Measurements from ENCODE around the gene ZBTB49. TPM values are rescaled to one million over a fixed set of nuclear protein-coding genes. Genes with fewer than 3 reads are reported as not detected.
"Not testable (repeated sequence)": the region's sequence is repeated elsewhere in the genome, so short reads cannot be mapped to it uniquely, and the experiment has no call there.

ZBTB49 gene
- total RNA-seq, 1 donor: 6.2 TPM

- H3K4me3 ChIP-seq (ENCODE audit: insufficient read depth, low read length): no peak overlapping the region
- H3K27me3 ChIP-seq (ENCODE audit: insufficient read depth, low read length): peaks cover 14% of the 10 kb centered on the region
- H3K4me1 ChIP-seq (ENCODE audit: insufficient read depth, low read length): no peaks in the 10 kb centered on the region
- H3K4me2 ChIP-seq (ENCODE audit: insufficient read depth, low read length): no peak overlapping the region
- H3K9me3 ChIP-seq (ENCODE audit: low read depth, low read length): no peaks in the 10 kb centered on the region
- DNase-seq (ENCODE audit: insufficient read length, low spot score, missing footprints): no peak
- H4K20me1 ChIP-seq (ENCODE audit: insufficient read depth, low read length): no peaks in the 10 kb centered on the region
- H2AFZ ChIP-seq (ENCODE audit: low read length): no peak overlapping the region
- no peaks in the 10 kb centered on the region for H3K79me2 ChIP-seq (ENCODE audit: insufficient read depth, low read length)
- no peak overlapping the region for H3K27ac ChIP-seq (ENCODE audit: low read depth, low read length)
- TF ChIP-seq, protein P1, sequence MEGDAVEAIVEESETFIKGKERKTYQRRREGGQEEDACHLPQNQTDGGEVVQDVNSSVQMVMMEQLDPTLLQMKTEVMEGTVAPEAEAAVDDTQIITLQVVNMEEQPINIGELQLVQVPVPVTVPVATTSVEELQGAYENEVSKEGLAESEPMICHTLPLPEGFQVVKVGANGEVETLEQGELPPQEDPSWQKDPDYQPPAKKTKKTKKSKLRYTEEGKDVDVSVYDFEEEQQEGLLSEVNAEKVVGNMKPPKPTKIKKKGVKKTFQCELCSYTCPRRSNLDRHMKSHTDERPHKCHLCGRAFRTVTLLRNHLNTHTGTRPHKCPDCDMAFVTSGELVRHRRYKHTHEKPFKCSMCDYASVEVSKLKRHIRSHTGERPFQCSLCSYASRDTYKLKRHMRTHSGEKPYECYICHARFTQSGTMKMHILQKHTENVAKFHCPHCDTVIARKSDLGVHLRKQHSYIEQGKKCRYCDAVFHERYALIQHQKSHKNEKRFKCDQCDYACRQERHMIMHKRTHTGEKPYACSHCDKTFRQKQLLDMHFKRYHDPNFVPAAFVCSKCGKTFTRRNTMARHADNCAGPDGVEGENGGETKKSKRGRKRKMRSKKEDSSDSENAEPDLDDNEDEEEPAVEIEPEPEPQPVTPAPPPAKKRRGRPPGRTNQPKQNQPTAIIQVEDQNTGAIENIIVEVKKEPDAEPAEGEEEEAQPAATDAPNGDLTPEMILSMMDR (IDR thresholded peaks at IDR 0.05; ENCODE audit: extremely low read depth, low read depth, low read length): no peak
- no peaks in the 10 kb centered on the region for H3K36me3 ChIP-seq (ENCODE audit: insufficient read depth, low read length)
Measured at GRCh38 chr4:4344915-4345527, 55.0 kb downstream of the ZBTB49 start.

- Histone ChIP-seq H3K9me3 (ENCODE audit: low read depth, low read length) (no peaks in the 10 kb centered on the region), H3K27ac (ENCODE audit: low read depth, low read length) (no peak overlapping the region), H3K4me3 (ENCODE audit: insufficient read depth, low read length) (no peak overlapping the region), H3K4me1 (ENCODE audit: insufficient read depth, low read length) (no peaks in the 10 kb centered on the region), H3K27me3 (ENCODE audit: insufficient read depth, low read length) (peaks cover 11% of the 10 kb centered on the region), H4K20me1 (ENCODE audit: insufficient read depth, low read length) (no peaks in the 10 kb centered on the region), H3K79me2 (ENCODE audit: insufficient read depth, low read length) (no peaks in the 10 kb centered on the region), H2AFZ (ENCODE audit: low read length) (no peak overlapping the region), H3K36me3 (ENCODE audit: insufficient read depth, low read length) (no peaks in the 10 kb centered on the region), H3K4me2 (ENCODE audit: insufficient read depth, low read length) (no peak overlapping the region)
- no peak for DNase-seq (ENCODE audit: insufficient read length, low spot score, missing footprints)
- TF ChIP-seq, protein P1 (IDR thresholded peaks at IDR 0.05; ENCODE audit: extremely low read depth, low read depth, low read length): no peak
Measured at GRCh38 chr4:4347585-4347984, 57.5 kb downstream of the ZBTB49 start.

- H3K4me1 ChIP-seq (ENCODE audit: insufficient read depth, low read length); H4K20me1 ChIP-seq (ENCODE audit: insufficient read depth, low read length); H3K4me2 ChIP-seq (ENCODE audit: insufficient read depth, low read length); DNase-seq (ENCODE audit: insufficient read length, low spot score, missing footprints); H3K36me3 ChIP-seq (ENCODE audit: insufficient read depth, low read length); H3K4me3 ChIP-seq (ENCODE audit: insufficient read depth, low read length); H2AFZ ChIP-seq (ENCODE audit: low read length); H3K27me3 ChIP-seq (ENCODE audit: insufficient read depth, low read length); H3K27ac ChIP-seq (ENCODE audit: low read depth, low read length); H3K79me2 ChIP-seq (ENCODE audit: insufficient read depth, low read length); H3K9me3 ChIP-seq (ENCODE audit: low read depth, low read length): not testable (repeated sequence)
Measured at GRCh38 chr4:4348585-4348984, 58.5 kb downstream of the ZBTB49 start.

GRCh38 chr4:4349867-4350266, 59.8 kb downstream of the ZBTB49 start:
- Histone ChIP-seq H3K79me2 (ENCODE audit: insufficient read depth, low read length) (no peaks in the 10 kb centered on the region), H3K9me3 (ENCODE audit: low read depth, low read length) (no peaks in the 10 kb centered on the region), H3K27me3 (ENCODE audit: insufficient read depth, low read length) (peaks cover 11% of the 10 kb centered on the region), H3K4me3 (ENCODE audit: insufficient read depth, low read length) (no peak overlapping the region), H4K20me1 (ENCODE audit: insufficient read depth, low read length) (no peaks in the 10 kb centered on the region), H2AFZ (ENCODE audit: low read length) (no peak overlapping the region), H3K36me3 (ENCODE audit: insufficient read depth, low read length) (no peaks in the 10 kb centered on the region), H3K27ac (ENCODE audit: low read depth, low read length) (no peak overlapping the region), H3K4me2 (ENCODE audit: insufficient read depth, low read length) (no peak overlapping the region), H3K4me1 (ENCODE audit: insufficient read depth, low read length) (no peaks in the 10 kb centered on the region)
- TF ChIP-seq, protein P1 (IDR thresholded peaks at IDR 0.05; ENCODE audit: extremely low read depth, low read depth, low read length): no peak
- DNase-seq (ENCODE audit: insufficient read length, low spot score, missing footprints): no peak
